CD4-positive, alpha-beta T cell (primary cell): ENCODE results near the gene PGR. TPM values are rescaled to one million over a fixed set of nuclear protein-coding genes. Genes with fewer than 3 reads are reported as not detected.

Source experiments
- ATAC-seq: fragments of 200-7000 bp; cut with Tn5 transposase; one replicate; pipeline ENCODE4 v1.10.0; 2022; ENCODE audit warnings: mild to moderate bottlenecking; ENCODE audit not compliant: poor library complexity
- CTCF ChIA-PET: fragments of 350-600 bp; sonication (Branson Sonifier 250); formaldehyde crosslinking; loops from one replicate; lab custom pipeline; 2021; ENCODE audit warnings: antibody characterized with exemption, inconsistent platforms; lab: Charles Lee
- POLR2A ChIA-PET: fragments of 350-600 bp; sonication (Branson Sonifier 250); formaldehyde crosslinking; loops from one replicate; lab custom pipeline; 2021; ENCODE audit warnings: antibody characterized with exemption, inconsistent platforms; lab: Charles Lee
- DNase-seq, 14 experiments: peaks; one replicate each; pipeline ENCODE4 v3.0.0-alpha.2; 2013 to 2020; ENCODE audit warnings: mixed read lengths in 2 of 14
- H3K27ac ChIP-seq, 2 donors: one replicate each; pipeline versions ENCODE4 v1.5.1 to v1.7.0; 2013; ENCODE audit warnings: low read length in 2 of 2, low read depth in 1 of 2, mild to moderate bottlenecking in 1 of 2
- H3K27me3 ChIP-seq, 2 experiments: 1 replicate in 1 of 2; 2 replicates in 1 of 2; pipeline versions ENCODE4 v1.6.1 to v1.7.0; 2013; ENCODE audit warnings: low read length in 2 of 2, control low read depth in 1 of 2, mild to moderate bottlenecking in 1 of 2, moderate library complexity in 1 of 2; ENCODE audit not compliant: insufficient read depth in 2 of 2, control insufficient read depth in 1 of 2
- H3K36me3 ChIP-seq: one replicate; pipeline ENCODE4 v1.6.1; 2013; ENCODE audit warnings: low read length, control low read depth; ENCODE audit not compliant: insufficient read depth
- H3K4me1 ChIP-seq: one replicate; pipeline ENCODE4 v1.6.1; 2013; ENCODE audit warnings: low read length, control low read depth; ENCODE audit not compliant: insufficient read depth
- H3K4me3 ChIP-seq: one replicate; pipeline ENCODE4 v1.5.1; 2013; ENCODE audit warnings: mild to moderate bottlenecking, low read length, moderate library complexity
- H3K9me3 ChIP-seq, 2 experiments: 1 replicate in 1 of 2; 2 replicates in 1 of 2; pipeline versions ENCODE4 v1.6.1 to v1.7.0; 2013; ENCODE audit warnings: low read length in 2 of 2, mild to moderate bottlenecking in 2 of 2, control low read depth in 1 of 2, moderate library complexity in 1 of 2; ENCODE audit not compliant: control insufficient read depth in 1 of 2, insufficient read depth in 1 of 2
- H3K27ac Mint-ChIP-seq: one replicate; pipeline ENCODE4 v1.8.0; 2020; ENCODE audit warnings: mixed read lengths
- H3K27me3 Mint-ChIP-seq: one replicate; pipeline ENCODE4 v1.8.0; 2021; ENCODE audit warnings: mixed read lengths
- H3K36me3 Mint-ChIP-seq: one replicate; pipeline ENCODE4 v1.8.0; 2021; ENCODE audit warnings: low read depth, mixed read lengths
- H3K4me1 Mint-ChIP-seq: one replicate; pipeline ENCODE4 v1.8.0; 2021; ENCODE audit warnings: low read depth, mixed read lengths
- H3K4me3 Mint-ChIP-seq: one replicate; pipeline ENCODE4 v1.8.0; 2020; ENCODE audit warnings: mild to moderate bottlenecking, mixed read lengths
- H3K9me3 Mint-ChIP-seq: one replicate; pipeline ENCODE4 v1.8.0; 2020; ENCODE audit warnings: mixed read lengths
- CTCF ChIP-seq: fragments of 200-600 bp; IDR thresholded peaks from one replicate; pipeline ENCODE4 v1.8.0; 2022; ENCODE audit warnings: antibody characterized with exemption, mild to moderate bottlenecking
- intact Hi-C, 2 experiments: fragments of 100-400 bp; cut with DNase I in 1 of 2; cut with micrococcal nuclease in 1 of 2; formaldehyde crosslinking; loops; one replicate each; pipeline versions ENCODE4 v1.15.1 to v1.9.0; 2023 to 2025; cut with DNase I, micrococcal nuclease
- total RNA-seq, 174 experiments: library from RNA in 2 of 174; stranded (reverse) in 2 of 174; gene quantifications; one replicate each; pipeline ENCODE4 v1.2.3 and lab custom pipeline; 2021 to 2026

PGR gene
- total RNA-seq, 2 experiments from 2014 or later = not detected

GRCh38 chr11:101166038-101166437 lies 36.4 kb upstream of the PGR start:
- intact Hi-C loops = no loop called here
- Mint-ChIP-seq H3K4me3 (no peak overlapping the region), H3K9me3 (peaks cover 14% of the 10 kb centered on the region), H3K36me3 (no peaks in the 10 kb centered on the region), H3K27ac (no peak overlapping the region), H3K27me3 (no peaks in the 10 kb centered on the region), H3K4me1 (no peaks in the 10 kb centered on the region)
- ChIA-PET CTCF (no interaction called here), POLR2A (no interaction called here)
- H3K27ac ChIP-seq = no peak overlapping the region
- H3K27me3 ChIP-seq = no peaks in the 10 kb centered on the region
- no peak for TF ChIP-seq CTCF
- peaks cover 0 to 7% of the 10 kb centered on the region in 2 experiments for H3K9me3 ChIP-seq
- H3K4me3 ChIP-seq = no peak overlapping the region
- ATAC-seq = no peak
- H3K4me1 ChIP-seq = no peaks in the 10 kb centered on the region
- no peaks in the 10 kb centered on the region for H3K36me3 ChIP-seq
- no peak for DNase-seq

GRCh38 chr11:101158119-101158518 lies 28.5 kb upstream of the PGR start:
- no peak for ATAC-seq
- no peaks in the 10 kb centered on the region for H3K4me1 Mint-ChIP-seq
- TF ChIP-seq CTCF = no peak

GRCh38 chr11:101138245-101138930 lies 8.8 kb upstream of the PGR start:
- H3K9me3 ChIP-seq = peaks cover 0 to 5% of the 10 kb centered on the region in 2 experiments
- ATAC-seq = no peak
- no peak for TF ChIP-seq CTCF
- no peak overlapping the region for H3K27ac ChIP-seq
- H3K36me3 ChIP-seq = no peaks in the 10 kb centered on the region
- H3K27me3 ChIP-seq = no peaks in the 10 kb centered on the region
- no peak overlapping the region for H3K4me3 ChIP-seq
- Mint-ChIP-seq H3K27me3 (no peaks in the 10 kb centered on the region), H3K27ac (no peak overlapping the region), H3K36me3 (no peaks in the 10 kb centered on the region), H3K4me1 (no peaks in the 10 kb centered on the region), H3K9me3 (peaks cover 13% of the 10 kb centered on the region), H3K4me3 (no peak overlapping the region)
- intact Hi-C loops = no loop called here
- no peaks in the 10 kb centered on the region for H3K4me1 ChIP-seq
- no peak for DNase-seq
- POLR2A ChIA-PET = no interaction called here
- CTCF ChIA-PET = no interaction called here

More at GRCh38 chr11:101158119-101158518, 28.5 kb upstream of the PGR start:
- POLR2A ChIA-PET = no interaction called here
- no peaks in the 10 kb centered on the region for H3K27me3 ChIP-seq
- no peaks in the 10 kb centered on the region for H3K27me3 Mint-ChIP-seq
- CTCF ChIA-PET = no interaction called here
- H3K9me3 Mint-ChIP-seq = peaks cover 23% of the 10 kb centered on the region
- H3K36me3 ChIP-seq = no peaks in the 10 kb centered on the region
- no peaks in the 10 kb centered on the region for H3K4me1 ChIP-seq
- peaks cover 0 to 9% of the 10 kb centered on the region in 2 experiments for H3K9me3 ChIP-seq
- DNase-seq = no peak
- intact Hi-C loops = no loop called here
- no peak overlapping the region for H3K4me3 Mint-ChIP-seq
- no peak overlapping the region for H3K4me3 ChIP-seq
- no peak overlapping the region for H3K27ac Mint-ChIP-seq
- H3K36me3 Mint-ChIP-seq = no peaks in the 10 kb centered on the region
- no peak overlapping the region for H3K27ac ChIP-seq
